Colon (tissue), 2 donors: ENCODE data around the gene FKBP9.

ENCODE experiments used
- FAIRE-seq: peaks from 2 replicates; lab custom pipeline; 2012; peaks lifted over from hg19 to GRCh38; lab: Jason Lieb, UNC
- donor health status: control.
- donor health status: control.

The FKBP9 gene

GRCh38 chr7:33009734-33010133 lies 52.5 kb downstream of the FKBP9 start:
- FAIRE-seq, result no peak

- FAIRE-seq, result no peak
These were observed 55.1 kb downstream of the FKBP9 start for GRCh38 chr7:33012364-33012763.

GRCh38 chr7:33024189-33024757 lies 67.0 kb downstream of the FKBP9 start:
- no peak for FAIRE-seq

- FAIRE-seq, result no peak
These were observed 78.5 kb downstream of the FKBP9 start for GRCh38 chr7:33035776-33036175.

GRCh38 chr7:33038639-33039038 lies 81.4 kb downstream of the FKBP9 start:
- FAIRE-seq, result no peak

GRCh38 chr7:33039257-33039902 lies 82.1 kb downstream of the FKBP9 start:
- FAIRE-seq, result peak; percentile 94

GRCh38 chr7:33039903-33040292 lies 82.7 kb downstream of the FKBP9 start:
- FAIRE-seq, result no peak

GRCh38 chr7:33040803-33041516 lies 83.7 kb downstream of the FKBP9 start:
- FAIRE-seq, result peak; percentile 95

GRCh38 chr7:33041631-33042428 lies 84.6 kb downstream of the FKBP9 start:
- no peak for FAIRE-seq

- FAIRE-seq, result no peak
These were observed 86.5 kb downstream of the FKBP9 start for GRCh38 chr7:33043501-33044400.

- FAIRE-seq, result no peak
These were observed 87.1 kb downstream of the FKBP9 start for GRCh38 chr7:33044401-33044718.

GRCh38 chr7:33044986-33045385 lies 87.7 kb downstream of the FKBP9 start:
- FAIRE-seq, result peak; percentile 82

GRCh38 chr7:33048257-33048656 lies 91.0 kb downstream of the FKBP9 start:
- FAIRE-seq, result no peak

GRCh38 chr7:33048704-33049103 lies 91.5 kb downstream of the FKBP9 start:
- FAIRE-seq, result no peak

- peak; percentile 51 for FAIRE-seq
These were observed 93.5 kb downstream of the FKBP9 start for GRCh38 chr7:33050535-33051318.

- FAIRE-seq, result no peak
These were observed 96.5 kb downstream of the FKBP9 start for GRCh38 chr7:33053721-33054120.

GRCh38 chr7:33054261-33054964 lies 97.2 kb downstream of the FKBP9 start:
- FAIRE-seq, result no peak

- FAIRE-seq, result no peak
These were observed 97.9 kb downstream of the FKBP9 start for GRCh38 chr7:33055158-33055557.
